ACC112 (cell line): ENCODE results near the gene TUBB1.
A peak's percentile ranks its signal among the peaks of the same experiment; 100 is the strongest.
"Not testable (repeated sequence)": the region's sequence is repeated elsewhere in the genome, so short reads cannot be mapped to it uniquely, and the experiment has no call there.

Experiments
- H2AFZ ChIP-seq: fragments of 200-600 bp; sonication (generic); one replicate; pipeline ENCODE4 v1.6.0; 2017; ENCODE audit warnings: antibody characterized with exemption, low read length; ENCODE audit not compliant: unreplicated experiment
- H3K27ac ChIP-seq: fragments of 200-600 bp; sonication (generic); 2 replicates; pipeline ENCODE4 v1.5.1; 2014; ENCODE audit warnings: low read depth, mild to moderate bottlenecking, antibody characterized with exemption, low read length, moderate library complexity
- H3K27me3 ChIP-seq: fragments of 200-600 bp; sonication (generic); 2 replicates; pipeline ENCODE4 v1.6.1; 2014; ENCODE audit warnings: mild to moderate bottlenecking, antibody characterized with exemption, low read length, moderate library complexity, mixed read lengths; ENCODE audit not compliant: insufficient read depth
- H3K36me3 ChIP-seq: fragments of 200-600 bp; sonication (generic); 2 replicates; pipeline ENCODE4 v1.6.1; 2016; ENCODE audit warnings: mild to moderate bottlenecking, antibody characterized with exemption, low read length, moderate library complexity, mixed read lengths; ENCODE audit not compliant: insufficient read depth
- H3K4me1 ChIP-seq: fragments of 200-600 bp; sonication (generic); one replicate; pipeline ENCODE4 v1.6.1; 2016; ENCODE audit warnings: low read length, mixed read lengths; ENCODE audit not compliant: insufficient read depth, unreplicated experiment, control insufficient read depth
- H3K4me3 ChIP-seq: fragments of 200-600 bp; sonication (generic); 2 replicates; pipeline ENCODE4 v1.5.1; 2014; ENCODE audit warnings: mild to moderate bottlenecking, low read depth, low read length
- H3K79me2 ChIP-seq: fragments of 200-600 bp; sonication (generic); one replicate; pipeline ENCODE4 v1.6.0; 2016; ENCODE audit warnings: low read length; ENCODE audit not compliant: control insufficient read depth, unreplicated experiment, insufficient read depth

TUBB1 gene

GRCh38 chr20:59006864-59007664 lies 12.2 kb upstream of the TUBB1 start, which contains the start of gene CTSZ:
Gene CTSZ (minus strand): TSS chr20:59007254. CDS start chr20:59007128, 126 bp downstream.
- peak within 1 kb of the TSS; percentile 40; the same call in 1 of the 2 replicates for H3K27ac ChIP-seq
- H3K79me2 ChIP-seq, result peaks cover 35% of the 10 kb centered on the region
- peak within 1 kb of the TSS; percentile 97 for H3K4me3 ChIP-seq
- peaks cover 35% of the 10 kb centered on the region for H3K4me1 ChIP-seq
- no peaks in the 10 kb centered on the region for H3K27me3 ChIP-seq
- peak within 1 kb of the TSS; percentile 76 for H2AFZ ChIP-seq
- no peaks in the 10 kb centered on the region for H3K36me3 ChIP-seq

- Histone ChIP-seq H2AFZ (no peak overlapping the region), H3K4me1 (peaks cover 35% of the 10 kb centered on the region), H3K79me2 (peaks cover 33% of the 10 kb centered on the region), H3K27me3 (no peaks in the 10 kb centered on the region), H3K4me3 (peak overlapping the region; percentile 97), H3K36me3 (no peaks in the 10 kb centered on the region), H3K27ac (no peak overlapping the region)
These were observed 11.3 kb upstream of the TUBB1 start for GRCh38 chr20:59007665-59008511.

- Histone ChIP-seq H2AFZ (no peak overlapping the region), H3K27ac (no peak overlapping the region)
These were observed 10.4 kb upstream of the TUBB1 start for GRCh38 chr20:59008715-59009336.

GRCh38 chr20:59010321-59010994 lies 8.8 kb upstream of the TUBB1 start:
- Histone ChIP-seq H3K27ac (peak overlapping the region; percentile 64), H3K27me3 (no peaks in the 10 kb centered on the region), H3K4me1 (peaks cover 36% of the 10 kb centered on the region), H3K36me3 (no peaks in the 10 kb centered on the region), H3K4me3 (no peak overlapping the region), H3K79me2 (peaks cover 15% of the 10 kb centered on the region), H2AFZ (no peak overlapping the region)

More at GRCh38 chr20:59008715-59009336, 10.4 kb upstream of the TUBB1 start:
- no peak overlapping the region for H3K4me3 ChIP-seq
- peaks cover 31% of the 10 kb centered on the region for H3K79me2 ChIP-seq
- peaks cover 36% of the 10 kb centered on the region for H3K4me1 ChIP-seq
- H3K36me3 ChIP-seq, result no peaks in the 10 kb centered on the region
- H3K27me3 ChIP-seq, result no peaks in the 10 kb centered on the region

- H3K4me3 ChIP-seq, result peak overlapping the region; percentile 47
- peaks cover 28% of the 10 kb centered on the region for H3K4me1 ChIP-seq
- no peaks in the 10 kb centered on the region for H3K36me3 ChIP-seq
- peak overlapping the region; percentile 31 for H2AFZ ChIP-seq
- no peaks in the 10 kb centered on the region for H3K27me3 ChIP-seq
- peaks cover 7% of the 10 kb centered on the region for H3K79me2 ChIP-seq
- peak overlapping the region; percentile 64 for H3K27ac ChIP-seq
These were observed 8.0 kb upstream of the TUBB1 start for GRCh38 chr20:59010995-59011873.

- not testable (repeated sequence) for H3K79me2 ChIP-seq, H3K36me3 ChIP-seq, H3K27me3 ChIP-seq
- peak overlapping the region; percentile 47 for H3K4me3 ChIP-seq
- peak overlapping the region; percentile 31 for H2AFZ ChIP-seq
- H3K4me1 ChIP-seq, result peaks cover 29% of the 10 kb centered on the region
- H3K27ac ChIP-seq, result peak overlapping the region; percentile 64
These were observed 7.4 kb upstream of the TUBB1 start for GRCh38 chr20:59011874-59012157.

GRCh38 chr20:59013031-59013951 lies 5.9 kb upstream of the TUBB1 start:
- H3K79me2 ChIP-seq, result no peaks in the 10 kb centered on the region
- H3K4me1 ChIP-seq, result peaks cover 32% of the 10 kb centered on the region
- H3K4me3 ChIP-seq, result no peak overlapping the region
- H3K27ac ChIP-seq, result no peak overlapping the region
- H3K27me3 ChIP-seq, result no peaks in the 10 kb centered on the region
- H2AFZ ChIP-seq, result no peak overlapping the region
- no peaks in the 10 kb centered on the region for H3K36me3 ChIP-seq

- no peaks in the 10 kb centered on the region for H3K79me2 ChIP-seq
- peaks cover 32% of the 10 kb centered on the region for H3K4me1 ChIP-seq
- no peaks in the 10 kb centered on the region for H3K27me3 ChIP-seq
- H2AFZ ChIP-seq, result no peak overlapping the region
- peak overlapping the region; percentile 41; the same call in 1 of the 2 replicates for H3K27ac ChIP-seq
- no peak overlapping the region for H3K4me3 ChIP-seq
- H3K36me3 ChIP-seq, result no peaks in the 10 kb centered on the region
These were observed 5.1 kb upstream of the TUBB1 start for GRCh38 chr20:59013959-59014608.
